Kidney epithelial cell (primary cell): ENCODE measurements around the gene FOXO6. TPM values are rescaled to one million over a fixed set of nuclear protein-coding genes. Genes with fewer than 3 reads are reported as not detected.

ENCODE experiments used
- DNase-seq: peaks from one replicate; pipeline ENCODE4 v3.0.0-alpha.2; 2010; ENCODE audit warnings: low read depth
- H3K27me3 ChIP-seq: 2 replicates; pipeline ENCODE4 v1.6.0; 2011; ENCODE audit warnings: low read length; ENCODE audit not compliant: control insufficient read depth, insufficient read depth
- H3K36me3 ChIP-seq: 2 replicates; pipeline ENCODE4 v1.5.1; 2011; ENCODE audit warnings: low read length; ENCODE audit not compliant: control insufficient read depth, insufficient read depth
- H3K4me3 ChIP-seq: 2 replicates; pipeline ENCODE4 v1.5.1; 2011; ENCODE audit warnings: low read depth, mild to moderate bottlenecking, control low read depth, low read length
- total RNA-seq: library from RNA; depleted of rRNA; stranded (reverse); fragments of >200 nt; gene quantifications from 2 replicates; pipeline ENCODE4 v1.2.3, GENCODE V29; 2015
- TF ChIP-seq, protein P1 (sequence below): IDR thresholded peaks from 2 replicates; pipeline ENCODE4 v1.5.1; 2011; ENCODE audit warnings: mild to moderate bottlenecking, moderate library complexity, low read length, control low read depth, inconsistent platforms; ENCODE audit not compliant: insufficient read depth, poor library complexity, severe bottlenecking

The FOXO6 gene
- total RNA-seq, 1 donor from 2014 or later: 0.67 TPM

DNA sequence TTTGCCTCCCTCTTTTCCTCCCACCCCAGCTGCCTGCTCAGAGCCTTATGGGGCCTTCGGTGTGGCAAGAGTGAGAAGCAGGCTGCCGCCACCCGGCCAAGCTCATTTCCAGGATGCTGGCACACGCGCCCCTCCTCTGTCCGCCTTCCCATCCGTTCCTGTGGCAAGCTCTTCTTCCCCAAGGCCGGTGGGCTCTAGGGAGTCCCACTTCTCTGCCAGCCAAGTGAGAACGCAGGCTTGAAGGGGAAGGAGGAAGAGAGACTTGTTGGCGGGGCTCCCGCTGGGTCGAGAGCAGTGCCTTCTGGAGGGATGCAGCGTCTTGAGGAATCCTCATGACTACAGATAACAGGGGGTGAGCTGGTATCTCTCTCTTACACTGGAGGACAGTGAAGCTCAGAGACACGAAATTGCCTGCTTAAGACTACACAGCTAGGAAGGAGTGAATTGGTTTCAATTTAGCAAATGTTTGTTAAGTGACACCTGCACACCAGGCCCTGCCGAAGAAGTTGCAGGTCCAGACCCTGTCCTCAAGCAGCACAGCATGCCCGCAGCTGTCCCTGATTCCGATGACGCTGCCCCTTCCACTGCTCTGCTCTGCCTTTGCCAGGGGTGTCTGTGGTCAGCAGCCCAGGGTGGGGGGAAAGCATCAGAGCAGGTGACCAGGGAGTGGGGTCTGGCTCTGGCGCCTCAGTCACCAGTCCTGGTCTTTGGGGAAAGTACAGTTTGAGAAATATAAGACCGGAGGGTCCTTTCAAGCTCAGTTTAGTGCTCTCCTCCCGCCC is 40.1 kb upstream of the FOXO6 start:
- Histone ChIP-seq H3K4me3 (no peak overlapping the region), H3K27me3 (peaks cover 2% of the 10 kb centered on the region), H3K36me3 (no peaks in the 10 kb centered on the region)
- TF ChIP-seq, protein P1, sequence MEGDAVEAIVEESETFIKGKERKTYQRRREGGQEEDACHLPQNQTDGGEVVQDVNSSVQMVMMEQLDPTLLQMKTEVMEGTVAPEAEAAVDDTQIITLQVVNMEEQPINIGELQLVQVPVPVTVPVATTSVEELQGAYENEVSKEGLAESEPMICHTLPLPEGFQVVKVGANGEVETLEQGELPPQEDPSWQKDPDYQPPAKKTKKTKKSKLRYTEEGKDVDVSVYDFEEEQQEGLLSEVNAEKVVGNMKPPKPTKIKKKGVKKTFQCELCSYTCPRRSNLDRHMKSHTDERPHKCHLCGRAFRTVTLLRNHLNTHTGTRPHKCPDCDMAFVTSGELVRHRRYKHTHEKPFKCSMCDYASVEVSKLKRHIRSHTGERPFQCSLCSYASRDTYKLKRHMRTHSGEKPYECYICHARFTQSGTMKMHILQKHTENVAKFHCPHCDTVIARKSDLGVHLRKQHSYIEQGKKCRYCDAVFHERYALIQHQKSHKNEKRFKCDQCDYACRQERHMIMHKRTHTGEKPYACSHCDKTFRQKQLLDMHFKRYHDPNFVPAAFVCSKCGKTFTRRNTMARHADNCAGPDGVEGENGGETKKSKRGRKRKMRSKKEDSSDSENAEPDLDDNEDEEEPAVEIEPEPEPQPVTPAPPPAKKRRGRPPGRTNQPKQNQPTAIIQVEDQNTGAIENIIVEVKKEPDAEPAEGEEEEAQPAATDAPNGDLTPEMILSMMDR: no peak
- DNase-seq: no peak

DNA sequence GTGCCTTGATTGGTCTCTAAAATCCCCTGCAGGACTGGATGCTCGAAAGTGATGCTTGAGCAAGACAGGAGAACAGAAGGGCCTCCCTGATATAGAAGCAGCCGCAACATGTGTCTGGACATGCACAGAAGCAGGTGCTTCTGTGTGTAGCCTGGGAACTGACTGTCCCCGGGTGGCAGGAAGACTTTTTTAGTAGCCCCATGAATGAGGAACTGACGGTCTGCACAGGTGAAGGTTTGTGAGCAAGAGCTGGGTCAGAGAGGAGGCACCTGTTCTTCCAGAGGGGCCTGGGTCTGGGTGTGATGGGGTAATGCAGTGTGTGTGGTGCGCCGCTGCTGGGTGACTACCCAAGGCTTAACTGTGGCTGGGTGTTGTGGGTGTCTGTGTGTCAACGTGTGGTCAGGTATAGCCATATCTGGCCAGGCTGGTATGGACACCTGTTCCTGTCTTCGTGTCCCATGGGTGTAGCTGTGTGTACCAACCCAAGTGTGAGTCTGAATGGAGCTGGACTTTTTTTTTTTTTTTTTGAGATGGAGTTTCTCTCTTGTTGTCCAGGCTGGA is 39.1 kb upstream of the FOXO6 start:
- H3K36me3 ChIP-seq: no peaks in the 10 kb centered on the region
- H3K4me3 ChIP-seq: no peak overlapping the region
- peaks cover 2% of the 10 kb centered on the region for H3K27me3 ChIP-seq
- DNase-seq: no peak
- TF ChIP-seq, protein P1: no peak

DNA sequence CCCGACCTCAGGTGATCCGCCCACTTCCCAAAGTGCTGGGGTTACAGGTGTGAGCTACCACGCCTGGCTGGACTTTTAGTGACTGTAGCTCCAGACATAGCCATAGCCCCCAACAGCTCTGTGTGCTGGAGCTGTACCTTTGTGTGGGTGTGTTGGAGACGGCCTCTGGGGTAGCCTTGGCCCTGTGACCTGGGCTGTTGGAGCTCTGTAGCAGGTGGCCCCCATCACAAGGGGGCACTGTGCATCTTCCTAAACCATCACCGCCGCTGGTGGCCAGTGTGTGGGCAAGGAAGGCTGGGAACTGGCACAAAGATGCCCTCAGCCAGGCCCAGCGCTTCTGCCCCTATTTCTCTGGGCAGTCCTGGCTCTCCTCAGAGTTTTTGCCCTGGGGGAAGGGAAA is 38.4 kb upstream of the FOXO6 start:
- TF ChIP-seq, protein P1: peak; percentile 59
- H3K27me3 ChIP-seq: peaks cover 2% of the 10 kb centered on the region
- no peak overlapping the region for H3K4me3 ChIP-seq
- H3K36me3 ChIP-seq: no peaks in the 10 kb centered on the region
- no peak for DNase-seq

DNA sequence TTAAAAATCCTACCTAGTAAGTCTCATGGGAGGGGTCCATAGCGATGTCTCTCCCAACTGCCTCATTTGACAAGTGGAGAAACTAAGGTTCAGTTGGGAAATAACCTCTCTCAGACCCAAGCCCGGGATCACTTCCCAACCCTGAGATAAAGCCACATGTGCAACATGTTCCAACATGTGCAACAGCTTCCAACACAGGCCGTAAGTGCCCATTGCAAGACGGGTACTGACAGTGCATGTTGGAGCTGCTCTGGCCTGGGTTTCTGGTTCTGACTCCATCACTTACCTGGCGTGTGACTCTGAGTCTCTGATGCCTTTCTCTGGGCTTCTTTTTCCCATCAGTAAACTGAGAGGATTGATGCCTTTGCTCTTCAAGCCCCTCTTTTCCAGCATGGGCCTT is 38.0 kb upstream of the FOXO6 start:
- DNase-seq: no peak
- Histone ChIP-seq H3K27me3 (peaks cover 2% of the 10 kb centered on the region), H3K4me3 (no peak overlapping the region), H3K36me3 (no peaks in the 10 kb centered on the region)
- TF ChIP-seq, protein P1: no peak

DNA sequence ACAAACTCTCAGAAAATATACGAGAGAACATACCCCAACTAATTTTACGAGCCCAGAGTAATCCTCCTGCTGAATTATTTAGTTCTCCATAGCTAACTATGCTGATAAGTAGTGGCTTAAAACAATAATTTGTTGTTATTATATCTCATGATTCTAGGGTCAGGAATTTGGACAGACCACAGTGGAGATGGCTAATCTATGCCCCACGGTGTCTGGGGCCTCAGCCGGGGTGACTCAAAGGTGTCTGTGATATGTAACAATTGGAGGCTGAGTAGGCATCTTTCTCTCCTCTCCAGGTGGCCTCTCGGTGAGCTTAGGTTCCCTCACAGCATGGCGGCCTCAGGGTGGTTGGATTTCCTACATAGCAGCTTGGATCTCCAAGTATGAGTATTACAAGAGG is 35.4 kb upstream of the FOXO6 start:
- H3K36me3 ChIP-seq: no peaks in the 10 kb centered on the region
- no peak overlapping the region for H3K4me3 ChIP-seq
- TF ChIP-seq, protein P1: no peak
- H3K27me3 ChIP-seq: peaks cover under 1% of the 10 kb centered on the region
- no peak for DNase-seq
